SK-N-SH (cell line): ENCODE results near the gene VMAC.

Experiments used
- GABPA ChIP-seq: IDR thresholded peaks from 2 replicates; pipeline ENCODE4 v1.4.0; 2012; ENCODE audit warnings: low read depth, mild to moderate bottlenecking
- RFX5 ChIP-seq: IDR thresholded peaks from 2 replicates; pipeline ENCODE4 v1.6.1; 2012; ENCODE audit warnings: mild to moderate bottlenecking, improper control_type of control experiment, low read length
- TF ChIP-seq, protein P1 (sequence below): fragments of 200-600 bp; sonication (generic); IDR thresholded peaks from 2 replicates; pipeline ENCODE4 v1.6.1; 2017; ENCODE audit warnings: antibody characterized with exemption, mild to moderate bottlenecking, moderate library complexity

DNA sequence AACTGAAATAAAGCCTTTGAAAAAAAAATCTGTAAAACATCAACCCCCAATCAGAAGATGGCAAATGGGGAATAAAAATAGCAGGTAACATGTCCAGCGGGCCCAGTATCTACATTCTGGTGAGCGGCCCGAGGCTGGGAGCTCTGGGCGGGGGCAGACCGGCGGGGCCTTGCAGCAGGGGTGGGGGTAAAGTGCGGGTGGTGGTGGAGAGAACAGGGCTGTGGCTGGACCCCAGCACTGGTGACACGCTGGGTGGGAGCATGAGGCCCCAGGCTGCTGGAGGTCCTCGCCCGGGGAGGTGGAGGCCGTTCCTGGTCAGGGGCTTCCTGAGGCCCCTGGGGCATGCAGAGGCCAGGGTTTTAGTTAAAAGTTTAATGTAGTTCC, 11.1 kb downstream of the VMAC start:
- TF ChIP-seq, protein P1, sequence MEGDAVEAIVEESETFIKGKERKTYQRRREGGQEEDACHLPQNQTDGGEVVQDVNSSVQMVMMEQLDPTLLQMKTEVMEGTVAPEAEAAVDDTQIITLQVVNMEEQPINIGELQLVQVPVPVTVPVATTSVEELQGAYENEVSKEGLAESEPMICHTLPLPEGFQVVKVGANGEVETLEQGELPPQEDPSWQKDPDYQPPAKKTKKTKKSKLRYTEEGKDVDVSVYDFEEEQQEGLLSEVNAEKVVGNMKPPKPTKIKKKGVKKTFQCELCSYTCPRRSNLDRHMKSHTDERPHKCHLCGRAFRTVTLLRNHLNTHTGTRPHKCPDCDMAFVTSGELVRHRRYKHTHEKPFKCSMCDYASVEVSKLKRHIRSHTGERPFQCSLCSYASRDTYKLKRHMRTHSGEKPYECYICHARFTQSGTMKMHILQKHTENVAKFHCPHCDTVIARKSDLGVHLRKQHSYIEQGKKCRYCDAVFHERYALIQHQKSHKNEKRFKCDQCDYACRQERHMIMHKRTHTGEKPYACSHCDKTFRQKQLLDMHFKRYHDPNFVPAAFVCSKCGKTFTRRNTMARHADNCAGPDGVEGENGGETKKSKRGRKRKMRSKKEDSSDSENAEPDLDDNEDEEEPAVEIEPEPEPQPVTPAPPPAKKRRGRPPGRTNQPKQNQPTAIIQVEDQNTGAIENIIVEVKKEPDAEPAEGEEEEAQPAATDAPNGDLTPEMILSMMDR: no peak
- TF ChIP-seq GABPA: no peak
- TF ChIP-seq RFX5: no peak
